H9 (cell line): Measurements from ENCODE around the gene KCNMB1. TPM values are rescaled to one million over a fixed set of nuclear protein-coding genes. Genes with fewer than 3 reads are reported as not detected.

Experiments used
- DNase-seq: peaks from one replicate; pipeline ENCODE4 v3.0.0-alpha.2; 2017
- H2AFZ ChIP-seq: one replicate; pipeline ENCODE4 v1.6.1; 2013; ENCODE audit warnings: mild to moderate bottlenecking, low read length, control low read depth, moderate library complexity
- H2AK5ac ChIP-seq: 2 replicates; pipeline ENCODE4 v1.6.1; 2013; ENCODE audit warnings: low read length, control low read depth, mixed read lengths; ENCODE audit not compliant: insufficient read length
- H2BK120ac ChIP-seq: one replicate; pipeline ENCODE4 v1.6.1; 2013; ENCODE audit warnings: low read depth, mild to moderate bottlenecking, low read length, control low read depth, inconsistent platforms; ENCODE audit not compliant: poor library complexity, severe bottlenecking
- H2BK12ac ChIP-seq: 2 replicates; pipeline ENCODE4 v1.6.1; 2013; ENCODE audit warnings: low read length, control low read depth, mixed read lengths, low read depth; ENCODE audit not compliant: insufficient read length
- H2BK15ac ChIP-seq: 2 replicates; pipeline ENCODE4 v1.6.1; 2013; ENCODE audit warnings: low read depth, low read length, control low read depth
- H2BK20ac ChIP-seq: one replicate; pipeline ENCODE4 v1.6.1; 2013; ENCODE audit warnings: low read depth, mild to moderate bottlenecking, low read length, control low read depth, inconsistent platforms; ENCODE audit not compliant: poor library complexity, severe bottlenecking
- H2BK5ac ChIP-seq: 2 replicates; pipeline ENCODE4 v1.6.1; 2013; ENCODE audit warnings: low read length, control low read depth, mixed read lengths; ENCODE audit not compliant: insufficient read length
- H3K14ac ChIP-seq: 2 replicates; pipeline ENCODE4 v1.6.1; 2013; ENCODE audit warnings: low read length, control low read depth; ENCODE audit not compliant: insufficient read depth
- H3K18ac ChIP-seq: 2 replicates; pipeline ENCODE4 v1.6.1; 2013; ENCODE audit warnings: low read depth, mild to moderate bottlenecking, mixed read lengths, low read length, control low read depth; ENCODE audit not compliant: insufficient read length
- H3K23ac ChIP-seq: 2 replicates; pipeline ENCODE4 v1.6.1; 2013; ENCODE audit warnings: low read length, control low read depth, mixed read lengths, low read depth; ENCODE audit not compliant: insufficient read length
- H3K23me2 ChIP-seq: 2 replicates; pipeline ENCODE4 v1.6.1; 2013; ENCODE audit warnings: low read depth, mild to moderate bottlenecking, mixed read lengths, low read length, control low read depth; ENCODE audit not compliant: insufficient read length, poor library complexity, severe bottlenecking
- H3K27ac ChIP-seq: 2 replicates; pipeline ENCODE4 v1.5.1; 2013; ENCODE audit warnings: low read length, control low read depth, mixed read lengths, low read depth; ENCODE audit not compliant: insufficient read length
- H3K27me3 ChIP-seq: 2 replicates; pipeline ENCODE4 v1.6.1; 2013; ENCODE audit warnings: low read length, control low read depth, inconsistent platforms; ENCODE audit not compliant: insufficient read depth
- H3K4ac ChIP-seq: 2 replicates; pipeline ENCODE4 v1.6.1; 2013; ENCODE audit warnings: low read depth, mild to moderate bottlenecking, control low read depth, inconsistent platforms, low read length, moderate library complexity
- H3K4me1 ChIP-seq: 2 replicates; pipeline ENCODE4 v1.6.1; 2013; ENCODE audit warnings: low read length, control low read depth, inconsistent platforms; ENCODE audit not compliant: insufficient read depth
- H3K4me2 ChIP-seq: 2 replicates; pipeline ENCODE4 v1.6.1; 2013; ENCODE audit warnings: low read length, control low read depth, mixed read lengths; ENCODE audit not compliant: insufficient read length, insufficient read depth
- H3K56ac ChIP-seq: 2 replicates; pipeline ENCODE4 v1.6.1; 2013; ENCODE audit warnings: low read depth, mild to moderate bottlenecking, mixed read lengths, low read length, control low read depth; ENCODE audit not compliant: insufficient read length
- H3K79me1 ChIP-seq: 2 replicates; pipeline ENCODE4 v1.6.1; 2013; ENCODE audit warnings: low read depth, mild to moderate bottlenecking, moderate library complexity, low read length, control low read depth, inconsistent platforms; ENCODE audit not compliant: insufficient read depth, poor library complexity, severe bottlenecking
- H3K79me2 ChIP-seq: 2 replicates; pipeline ENCODE4 v1.6.1; 2013; ENCODE audit warnings: low read length, control low read depth, inconsistent platforms; ENCODE audit not compliant: insufficient read depth
- H3K9ac ChIP-seq: 2 replicates; pipeline ENCODE4 v1.6.1; 2013; ENCODE audit warnings: low read length, control low read depth, mixed read lengths; ENCODE audit not compliant: insufficient read length; ENCODE audit errors: extremely low read depth
- H3K9me3 ChIP-seq: one replicate; pipeline ENCODE4 v1.6.1; 2013; ENCODE audit warnings: low read depth, low read length, inconsistent platforms; ENCODE audit not compliant: control insufficient read depth
- H3T11ph ChIP-seq: one replicate; pipeline ENCODE4 v1.6.1; 2013; ENCODE audit warnings: mild to moderate bottlenecking, low read length, control low read depth, inconsistent platforms
- H4K20me1 ChIP-seq: one replicate; pipeline ENCODE4 v1.6.1; 2013; ENCODE audit not compliant: control insufficient read depth, insufficient read length, insufficient read depth
- H4K5ac ChIP-seq: 2 replicates; pipeline ENCODE4 v1.6.1; 2013; ENCODE audit warnings: low read depth, mild to moderate bottlenecking, mixed read lengths, low read length, control low read depth; ENCODE audit not compliant: insufficient read length
- H4K8ac ChIP-seq: replicated peaks from 2 replicates; pipeline ENCODE4 v1.6.1; 2013; ENCODE audit warnings: low read length, control low read depth, mixed read lengths, low read depth; ENCODE audit not compliant: insufficient read length
- H4K91ac ChIP-seq: 2 replicates; pipeline ENCODE4 v1.6.1; 2013; ENCODE audit warnings: low read depth, mild to moderate bottlenecking, moderate library complexity, mixed read lengths, low read length, control low read depth; ENCODE audit not compliant: insufficient read length
- H3K27ac Mint-ChIP-seq, 3 experiments: 2 replicates in 2 of 3; 3 replicates in 1 of 3; pipeline ENCODE4 v1.8.0; 2020 to 2021; ENCODE audit warnings: mixed read lengths in 3 of 3, mild to moderate bottlenecking in 1 of 3, moderate library complexity in 1 of 3
- H3K27me3 Mint-ChIP-seq: 2 replicates; pipeline ENCODE4 v1.8.0; 2021; ENCODE audit warnings: low read depth, mild to moderate bottlenecking, moderate library complexity, mixed read lengths
- H3K36me3 Mint-ChIP-seq, 3 experiments: 2 replicates in 2 of 3; 3 replicates in 1 of 3; pipeline ENCODE4 v1.8.0; 2020 to 2021; ENCODE audit warnings: low read depth in 3 of 3, mixed read lengths in 3 of 3; ENCODE audit not compliant: insufficient read depth in 1 of 3
- H3K4me1 Mint-ChIP-seq, 2 experiments: 2 replicates each; pipeline ENCODE4 v1.8.0; 2020; ENCODE audit warnings: mixed read lengths in 2 of 2
- H3K4me3 Mint-ChIP-seq, 2 experiments: 2 replicates in 1 of 2; 3 replicates in 1 of 2; pipeline ENCODE4 v1.8.0; 2020 to 2021; ENCODE audit warnings: mild to moderate bottlenecking in 2 of 2, mixed read lengths in 2 of 2, moderate library complexity in 1 of 2
- H3K9me3 Mint-ChIP-seq, 2 experiments: 2 replicates in 1 of 2; 3 replicates in 1 of 2; pipeline ENCODE4 v1.8.0; 2020; ENCODE audit warnings: mild to moderate bottlenecking in 2 of 2, mixed read lengths in 2 of 2, moderate library complexity in 1 of 2
- CTCF ChIP-seq: fragments of 200-600 bp; sonication (generic); conservative IDR thresholded peaks from 3 replicates; pipeline ENCODE4 v1.8.0; 2021; ENCODE audit warnings: antibody characterized with exemption, mild to moderate bottlenecking
- WGBS: extraction: QIAGEN DNeasy Blood & Tissue Kit; methylation state at CpG from one replicate; pipeline ENCODE4 v1.1.7; 2013; ENCODE audit warnings: missing lambda C conversion rate, low lambda C conversion rate, mixed read lengths; ENCODE audit not compliant: insufficient read length; ENCODE audit errors: extremely low coverage; 5-methylcytosine and 5-hydroxymethylcytosine counted together
- total RNA-seq: library from RNA; stranded (reverse); gene quantifications from 2 replicates; pipeline ENCODE4 v1.2.1, GENCODE V29; 2021

Gene KCNMB1
- total RNA-seq, 1 experiment from 2014 or later, result 0.28 TPM

- Histone ChIP-seq H3K4me2 (no peak overlapping the region), H4K91ac (no peak overlapping the region), H3K27me3 (no peaks in the 10 kb centered on the region), H2BK20ac (no peak overlapping the region), H3K79me2 (no peaks in the 10 kb centered on the region), H3T11ph (no peak overlapping the region), H3K56ac (no peak overlapping the region), H2BK120ac (no peak overlapping the region), H3K4ac (no peak overlapping the region), H2BK15ac (no peak overlapping the region), H2AFZ (no peak overlapping the region), H2BK5ac (no peak overlapping the region), H3K23ac (no peak overlapping the region), H2BK12ac (no peak overlapping the region), H3K14ac (no peak overlapping the region), H3K9ac (no peak overlapping the region), H2AK5ac (no peak overlapping the region), H3K9me3 (peaks cover 11% of the 10 kb centered on the region), H3K23me2 (peaks cover 3% of the 10 kb centered on the region), H3K79me1 (no peaks in the 10 kb centered on the region), H4K5ac (no peak overlapping the region), H3K18ac (no peak overlapping the region), H4K20me1 (no peaks in the 10 kb centered on the region), H3K27ac (no peak overlapping the region), H4K8ac (no peak overlapping the region), H3K4me1 (no peaks in the 10 kb centered on the region; the same call in 1 of the 2 replicates)
- no peak overlapping the region for H3K27ac Mint-ChIP-seq
- H3K27me3 Mint-ChIP-seq, result peaks cover 3% of the 10 kb centered on the region; the same call in 1 of the 2 replicates
- no peak for TF ChIP-seq CTCF
- WGBS, result no CpG with 5 or more reads among the region's 9 CpGs
- H3K4me1 Mint-ChIP-seq, result peaks cover 43 to 45% of the 10 kb centered on the region in 2 experiments
- peaks cover 0 to 31% (median 16%) of the 10 kb centered on the region in 3 experiments; a peak in 6 of 7 replicates for H3K36me3 Mint-ChIP-seq
- H3K9me3 Mint-ChIP-seq, result peaks cover 22 to 33% of the 10 kb centered on the region in 2 experiments
- no peak overlapping the region for H3K4me3 Mint-ChIP-seq
- DNase-seq, result no peak
Measured at GRCh38 chr5:170341545-170341944, 47.6 kb downstream of the KCNMB1 start.
